SK-N-SH treated with all-trans-retinoic acid at 6 μM for 48 hours (cell line): ENCODE data around the gene BBS9.
"Not testable (repeated sequence)": the region's sequence is repeated elsewhere in the genome, so short reads cannot be mapped to it uniquely, and the experiment has no call there.

Experiments
- ATAC-seq: fragments of 200-7000 bp; cut with Tn5 transposase; 3 replicates; pipeline ENCODE4 v1.9.1; 2020; ENCODE audit warnings: mild to moderate bottlenecking, moderate library complexity
- ARNTL ChIP-seq: fragments of 450-650 bp; formaldehyde crosslinking; IDR thresholded peaks from 2 replicates; pipeline ENCODE4 v1.5.0; 2020; ENCODE audit warnings: low read depth, mild to moderate bottlenecking, moderate library complexity, borderline replicate concordance
- BACH2 ChIP-seq: fragments of 250-450 bp; sonication (Bioruptor Pico); IDR thresholded peaks from 2 replicates; pipeline ENCODE4 v1.9.0; 2021; ENCODE audit warnings: mild to moderate bottlenecking, borderline replicate concordance
- CREB5 ChIP-seq: fragments of 250-450 bp; sonication (Bioruptor Pico); IDR thresholded peaks from 2 replicates; pipeline ENCODE4 v1.5.1; 2020; ENCODE audit warnings: low read depth, mild to moderate bottlenecking, moderate library complexity
- ESRRG ChIP-seq: fragments of 250-450 bp; sonication (Bioruptor Pico); IDR thresholded peaks from 2 replicates; pipeline ENCODE4 v1.6.1; 2021; ENCODE audit warnings: mild to moderate bottlenecking
- GLIS3 ChIP-seq: fragments of 250-450 bp; sonication (Bioruptor Pico); IDR thresholded peaks from 2 replicates; pipeline ENCODE4 v1.5.0; 2020; ENCODE audit warnings: mild to moderate bottlenecking, moderate library complexity
- ISL1 ChIP-seq: fragments of 250-450 bp; sonication (Bioruptor Pico); IDR thresholded peaks from 2 replicates; pipeline ENCODE4 v2.1.2; 2022; ENCODE audit warnings: mild to moderate bottlenecking, moderate library complexity
- OSR1 ChIP-seq: fragments of 250-450 bp; sonication (Bioruptor Pico); IDR thresholded peaks from 2 replicates; pipeline ENCODE4 v1.8.0; 2022; ENCODE audit warnings: moderate library complexity, mild to moderate bottlenecking, inconsistent platforms
- POU6F1 ChIP-seq: fragments of 250-450 bp; sonication (Bioruptor Pico); IDR thresholded peaks from 2 replicates; pipeline ENCODE4 v1.8.0; 2021; ENCODE audit warnings: low read depth, mild to moderate bottlenecking, moderate library complexity, borderline replicate concordance
- RARB ChIP-seq: fragments of 250-450 bp; sonication (Bioruptor Pico); IDR thresholded peaks from 2 replicates; pipeline ENCODE4 v1.8.0; 2021; ENCODE audit warnings: mild to moderate bottlenecking, moderate library complexity
- SNAI2 ChIP-seq: fragments of 250-450 bp; sonication (Bioruptor Pico); IDR thresholded peaks from 2 replicates; pipeline ENCODE4 v1.5.0; 2020; ENCODE audit warnings: mild to moderate bottlenecking, moderate library complexity
- TCF4 ChIP-seq: fragments of 250-450 bp; sonication (Bioruptor Pico); IDR thresholded peaks from 2 replicates; pipeline ENCODE4 v1.8.0; 2021; ENCODE audit warnings: mild to moderate bottlenecking, moderate library complexity, borderline replicate concordance
- ZFP30 ChIP-seq: fragments of 450-650 bp; formaldehyde crosslinking; IDR thresholded peaks from 2 replicates; pipeline ENCODE4 v1.5.0; 2022; ENCODE audit warnings: mild to moderate bottlenecking, moderate library complexity
- ZNF565 ChIP-seq: fragments of 450-650 bp; formaldehyde crosslinking; conservative IDR thresholded peaks from 2 replicates; pipeline ENCODE4 v1.5.0; 2020; ENCODE audit warnings: low read depth, mild to moderate bottlenecking, moderate library complexity
- ZNF70 ChIP-seq: fragments of 450-650 bp; formaldehyde crosslinking; IDR thresholded peaks from 2 replicates; pipeline ENCODE4 v1.5.0; 2020; ENCODE audit warnings: mild to moderate bottlenecking, moderate library complexity
- ZNF8 ChIP-seq: fragments of 450-650 bp; formaldehyde crosslinking; IDR thresholded peaks from 2 replicates; pipeline ENCODE4 v1.5.0; 2020; ENCODE audit warnings: mild to moderate bottlenecking, moderate library complexity
- TF ChIP-seq, protein P1 (sequence below): fragments of 250-450 bp; sonication (Bioruptor Pico); IDR thresholded peaks from 2 replicates; pipeline ENCODE4 v1.8.0; 2020; ENCODE audit warnings: mild to moderate bottlenecking, moderate library complexity, borderline replicate concordance
- TF ChIP-seq, protein P2 (sequence below): fragments of 250-450 bp; sonication (Bioruptor Pico); IDR thresholded peaks from 2 replicates; pipeline ENCODE4 v1.5.0; 2020; ENCODE audit warnings: mild to moderate bottlenecking, moderate library complexity
- TF ChIP-seq, protein P3 (sequence below): fragments of 250-450 bp; sonication (Bioruptor Pico); IDR thresholded peaks from 2 replicates; pipeline ENCODE4 v1.5.1; 2021; ENCODE audit warnings: mild to moderate bottlenecking, moderate library complexity

Gene BBS9

GRCh38 chr7:33516568-33516967 lies 387.2 kb downstream of the BBS9 start (continued):
- TF ChIP-seq, protein P1, sequence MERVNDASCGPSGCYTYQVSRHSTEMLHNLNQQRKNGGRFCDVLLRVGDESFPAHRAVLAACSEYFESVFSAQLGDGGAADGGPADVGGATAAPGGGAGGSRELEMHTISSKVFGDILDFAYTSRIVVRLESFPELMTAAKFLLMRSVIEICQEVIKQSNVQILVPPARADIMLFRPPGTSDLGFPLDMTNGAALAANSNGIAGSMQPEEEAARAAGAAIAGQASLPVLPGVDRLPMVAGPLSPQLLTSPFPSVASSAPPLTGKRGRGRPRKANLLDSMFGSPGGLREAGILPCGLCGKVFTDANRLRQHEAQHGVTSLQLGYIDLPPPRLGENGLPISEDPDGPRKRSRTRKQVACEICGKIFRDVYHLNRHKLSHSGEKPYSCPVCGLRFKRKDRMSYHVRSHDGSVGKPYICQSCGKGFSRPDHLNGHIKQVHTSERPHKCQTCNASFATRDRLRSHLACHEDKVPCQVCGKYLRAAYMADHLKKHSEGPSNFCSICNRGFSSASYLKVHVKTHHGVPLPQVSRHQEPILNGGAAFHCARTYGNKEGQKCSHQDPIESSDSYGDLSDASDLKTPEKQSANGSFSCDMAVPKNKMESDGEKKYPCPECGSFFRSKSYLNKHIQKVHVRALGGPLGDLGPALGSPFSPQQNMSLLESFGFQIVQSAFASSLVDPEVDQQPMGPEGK (CRISPR knock-in tag): no peak
- TF ChIP-seq ZNF8 (CRISPR knock-in tag): no peak

GRCh38 chr7:33517191-33517590 lies 387.8 kb downstream of the BBS9 start:
- ATAC-seq: no peak
- no peak for TF ChIP-seq SNAI2 (CRISPR knock-in tag)
- no peak for TF ChIP-seq GLIS3 (CRISPR knock-in tag)
- TF ChIP-seq RARB: no peak
- TF ChIP-seq POU6F1: no peak
- TF ChIP-seq ZNF565 (CRISPR knock-in tag): no peak
- no peak for TF ChIP-seq ZNF8 (CRISPR knock-in tag)
- TF ChIP-seq OSR1: no peak
- TF ChIP-seq, protein P2, sequence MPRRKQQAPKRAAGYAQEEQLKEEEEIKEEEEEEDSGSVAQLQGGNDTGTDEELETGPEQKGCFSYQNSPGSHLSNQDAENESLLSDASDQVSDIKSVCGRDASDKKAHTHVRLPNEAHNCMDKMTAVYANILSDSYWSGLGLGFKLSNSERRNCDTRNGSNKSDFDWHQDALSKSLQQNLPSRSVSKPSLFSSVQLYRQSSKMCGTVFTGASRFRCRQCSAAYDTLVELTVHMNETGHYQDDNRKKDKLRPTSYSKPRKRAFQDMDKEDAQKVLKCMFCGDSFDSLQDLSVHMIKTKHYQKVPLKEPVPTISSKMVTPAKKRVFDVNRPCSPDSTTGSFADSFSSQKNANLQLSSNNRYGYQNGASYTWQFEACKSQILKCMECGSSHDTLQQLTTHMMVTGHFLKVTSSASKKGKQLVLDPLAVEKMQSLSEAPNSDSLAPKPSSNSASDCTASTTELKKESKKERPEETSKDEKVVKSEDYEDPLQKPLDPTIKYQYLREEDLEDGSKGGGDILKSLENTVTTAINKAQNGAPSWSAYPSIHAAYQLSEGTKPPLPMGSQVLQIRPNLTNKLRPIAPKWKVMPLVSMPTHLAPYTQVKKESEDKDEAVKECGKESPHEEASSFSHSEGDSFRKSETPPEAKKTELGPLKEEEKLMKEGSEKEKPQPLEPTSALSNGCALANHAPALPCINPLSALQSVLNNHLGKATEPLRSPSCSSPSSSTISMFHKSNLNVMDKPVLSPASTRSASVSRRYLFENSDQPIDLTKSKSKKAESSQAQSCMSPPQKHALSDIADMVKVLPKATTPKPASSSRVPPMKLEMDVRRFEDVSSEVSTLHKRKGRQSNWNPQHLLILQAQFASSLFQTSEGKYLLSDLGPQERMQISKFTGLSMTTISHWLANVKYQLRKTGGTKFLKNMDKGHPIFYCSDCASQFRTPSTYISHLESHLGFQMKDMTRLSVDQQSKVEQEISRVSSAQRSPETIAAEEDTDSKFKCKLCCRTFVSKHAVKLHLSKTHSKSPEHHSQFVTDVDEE: no peak
- TF ChIP-seq ZNF70 (CRISPR knock-in tag): no peak

DNA sequence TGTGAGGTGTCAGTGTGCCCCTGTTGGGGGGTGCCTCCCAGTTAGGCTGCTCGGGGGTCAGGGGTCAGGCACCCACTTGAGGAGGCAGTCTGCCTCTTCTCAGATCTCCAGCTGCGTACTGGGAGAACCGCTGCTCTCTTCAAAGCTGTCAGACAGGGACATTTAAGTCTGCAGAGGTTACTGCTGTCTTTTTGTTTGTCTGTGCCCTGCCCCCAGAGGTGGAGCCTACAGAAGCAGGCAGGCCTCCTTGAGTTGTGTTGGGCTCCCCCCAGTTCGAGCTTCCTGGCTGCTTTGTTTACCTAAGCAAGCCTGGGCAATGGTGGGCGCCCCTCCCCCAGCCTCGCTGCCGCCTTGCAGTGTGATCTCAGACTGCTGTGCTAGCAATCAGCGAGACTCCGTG lies 397.6 kb downstream of the BBS9 start:
- not testable (repeated sequence) for ATAC-seq

DNA sequence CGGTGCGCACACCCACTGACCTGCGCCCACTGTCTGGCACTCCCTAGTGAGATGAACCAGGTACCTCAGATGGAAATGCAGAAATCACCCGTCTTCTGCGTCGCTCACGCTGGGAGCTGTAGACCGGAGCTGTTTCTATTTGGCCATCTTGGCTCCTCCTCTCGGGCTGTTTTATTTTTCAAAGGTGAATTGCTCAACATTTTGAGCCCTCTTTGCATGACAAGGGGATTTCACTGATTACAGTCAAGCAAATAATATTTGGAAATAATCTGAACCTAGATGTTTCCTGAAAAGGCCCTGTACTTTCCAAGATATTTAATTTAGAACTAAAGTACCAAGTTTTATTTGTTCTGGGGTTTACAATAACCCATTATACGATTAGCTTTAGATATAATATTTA lies 398.2 kb downstream of the BBS9 start:
- ATAC-seq: not testable (repeated sequence)

DNA sequence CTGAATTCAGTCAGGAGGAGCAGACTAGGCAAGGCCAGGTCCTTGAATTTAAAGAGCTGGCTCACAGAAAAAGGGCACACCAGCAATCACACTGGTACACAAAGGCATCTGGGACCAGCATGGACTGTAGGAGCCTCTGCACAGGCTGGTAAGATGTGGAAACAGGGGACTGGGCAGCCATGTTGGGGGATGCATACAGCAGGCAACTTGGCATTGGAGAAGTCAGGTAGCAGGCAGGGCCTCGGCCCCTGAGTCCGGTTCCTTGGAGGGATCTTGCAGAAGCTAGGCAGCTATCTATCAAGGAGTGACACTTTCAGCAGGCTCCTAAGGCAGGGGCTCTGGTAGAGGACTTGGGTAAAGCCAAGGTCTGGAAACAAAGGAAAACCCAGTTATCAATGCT lies 399.7 kb downstream of the BBS9 start:
- no peak for ATAC-seq
- no peak for TF ChIP-seq ZNF8 (CRISPR knock-in tag)
- no peak for TF ChIP-seq TCF4 (CRISPR knock-in tag)
- no peak for TF ChIP-seq POU6F1
- TF ChIP-seq, protein P1 (CRISPR knock-in tag): no peak
- TF ChIP-seq, protein P2: no peak
- no peak for TF ChIP-seq ARNTL (CRISPR knock-in tag)
- no peak for TF ChIP-seq OSR1
- no peak for TF ChIP-seq SNAI2 (CRISPR knock-in tag)
- TF ChIP-seq ESRRG (CRISPR knock-in tag): no peak
- TF ChIP-seq BACH2: no peak
- no peak for TF ChIP-seq GLIS3 (CRISPR knock-in tag)
- TF ChIP-seq, protein P3, sequence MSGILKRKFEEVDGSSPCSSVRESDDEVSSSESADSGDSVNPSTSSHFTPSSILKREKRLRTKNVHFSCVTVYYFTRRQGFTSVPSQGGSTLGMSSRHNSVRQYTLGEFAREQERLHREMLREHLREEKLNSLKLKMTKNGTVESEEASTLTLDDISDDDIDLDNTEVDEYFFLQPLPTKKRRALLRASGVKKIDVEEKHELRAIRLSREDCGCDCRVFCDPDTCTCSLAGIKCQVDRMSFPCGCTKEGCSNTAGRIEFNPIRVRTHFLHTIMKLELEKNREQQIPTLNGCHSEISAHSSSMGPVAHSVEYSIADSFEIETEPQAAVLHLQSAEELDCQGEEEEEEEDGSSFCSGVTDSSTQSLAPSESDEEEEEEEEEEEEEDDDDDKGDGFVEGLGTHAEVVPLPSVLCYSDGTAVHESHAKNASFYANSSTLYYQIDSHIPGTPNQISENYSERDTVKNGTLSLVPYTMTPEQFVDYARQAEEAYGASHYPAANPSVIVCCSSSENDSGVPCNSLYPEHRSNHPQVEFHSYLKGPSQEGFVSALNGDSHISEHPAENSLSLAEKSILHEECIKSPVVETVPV (CRISPR knock-in tag): no peak
- TF ChIP-seq ZFP30: no peak
- TF ChIP-seq CREB5 (CRISPR knock-in tag): no peak
- TF ChIP-seq ZNF565 (CRISPR knock-in tag): no peak
- TF ChIP-seq ISL1 (CRISPR knock-in tag): no peak
